Measurements from ENCODE around the gene MOCS3.

DNA sequence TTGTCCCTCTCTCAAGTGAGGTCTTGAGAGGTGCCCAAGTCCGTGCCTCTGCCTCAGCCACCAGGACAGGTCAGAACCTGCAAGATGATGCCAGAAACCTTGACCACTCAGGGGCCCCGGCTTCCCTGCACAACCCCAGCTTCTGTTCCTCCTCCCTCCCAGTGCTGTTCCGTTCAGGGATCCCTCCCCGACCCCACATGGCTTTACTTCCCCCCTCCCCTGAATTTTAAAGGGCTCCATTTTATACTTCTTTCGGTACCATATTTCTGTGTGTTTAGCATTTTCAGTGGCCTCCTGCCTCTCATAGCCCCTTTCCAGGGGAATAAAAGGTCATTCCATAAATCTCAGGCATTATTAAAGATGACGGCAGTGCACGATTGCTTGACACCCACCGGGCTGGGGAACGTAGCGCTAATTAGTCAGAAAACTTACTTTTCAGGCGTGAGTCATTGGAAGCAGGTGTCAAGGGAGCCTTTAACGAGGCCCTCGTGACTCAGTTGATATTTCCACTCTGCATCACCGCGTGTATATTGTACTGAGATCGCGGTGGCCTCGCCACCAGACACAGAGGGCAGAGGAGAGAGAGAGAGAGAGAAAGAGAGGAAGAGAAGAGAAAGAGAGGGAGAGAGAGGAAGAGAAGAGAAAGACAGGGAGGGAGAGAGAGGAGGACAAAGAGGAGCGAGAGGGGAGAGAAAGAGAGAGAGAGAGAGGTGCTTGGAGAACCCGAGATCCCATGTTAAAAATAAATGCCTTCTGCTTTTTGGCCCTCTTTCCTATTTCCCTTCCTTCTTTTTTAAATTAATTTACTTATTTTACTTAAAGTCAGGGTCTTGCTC, 43.0 kb downstream of the MOCS3 start:
- TF ChIP-seq FOXP2 (optimal IDR thresholded peaks at IDR 0.05; ENCODE audit: borderline replicate concordance, extremely low read depth, extremely low read length, insufficient read depth) = no peak
- no peak for TF ChIP-seq POLR2AphosphoS5 (IDR thresholded peaks at IDR 0.05; ENCODE audit: low read depth, low read length)
- no peak for TF ChIP-seq TAF1 (IDR thresholded peaks at IDR 0.05; ENCODE audit: borderline replicate concordance, insufficient read depth, low read length)
- no peak for TF ChIP-seq SIN3A (IDR thresholded peaks at IDR 0.05; ENCODE audit: borderline replicate concordance, insufficient read depth, low read length)
- TF ChIP-seq, protein P1, sequence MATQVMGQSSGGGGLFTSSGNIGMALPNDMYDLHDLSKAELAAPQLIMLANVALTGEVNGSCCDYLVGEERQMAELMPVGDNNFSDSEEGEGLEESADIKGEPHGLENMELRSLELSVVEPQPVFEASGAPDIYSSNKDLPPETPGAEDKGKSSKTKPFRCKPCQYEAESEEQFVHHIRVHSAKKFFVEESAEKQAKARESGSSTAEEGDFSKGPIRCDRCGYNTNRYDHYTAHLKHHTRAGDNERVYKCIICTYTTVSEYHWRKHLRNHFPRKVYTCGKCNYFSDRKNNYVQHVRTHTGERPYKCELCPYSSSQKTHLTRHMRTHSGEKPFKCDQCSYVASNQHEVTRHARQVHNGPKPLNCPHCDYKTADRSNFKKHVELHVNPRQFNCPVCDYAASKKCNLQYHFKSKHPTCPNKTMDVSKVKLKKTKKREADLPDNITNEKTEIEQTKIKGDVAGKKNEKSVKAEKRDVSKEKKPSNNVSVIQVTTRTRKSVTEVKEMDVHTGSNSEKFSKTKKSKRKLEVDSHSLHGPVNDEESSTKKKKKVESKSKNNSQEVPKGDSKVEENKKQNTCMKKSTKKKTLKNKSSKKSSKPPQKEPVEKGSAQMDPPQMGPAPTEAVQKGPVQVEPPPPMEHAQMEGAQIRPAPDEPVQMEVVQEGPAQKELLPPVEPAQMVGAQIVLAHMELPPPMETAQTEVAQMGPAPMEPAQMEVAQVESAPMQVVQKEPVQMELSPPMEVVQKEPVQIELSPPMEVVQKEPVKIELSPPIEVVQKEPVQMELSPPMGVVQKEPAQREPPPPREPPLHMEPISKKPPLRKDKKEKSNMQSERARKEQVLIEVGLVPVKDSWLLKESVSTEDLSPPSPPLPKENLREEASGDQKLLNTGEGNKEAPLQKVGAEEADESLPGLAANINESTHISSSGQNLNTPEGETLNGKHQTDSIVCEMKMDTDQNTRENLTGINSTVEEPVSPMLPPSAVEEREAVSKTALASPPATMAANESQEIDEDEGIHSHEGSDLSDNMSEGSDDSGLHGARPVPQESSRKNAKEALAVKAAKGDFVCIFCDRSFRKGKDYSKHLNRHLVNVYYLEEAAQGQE (IDR thresholded peaks at IDR 0.05; ENCODE audit: insufficient read depth in 1 of 2, low read depth in 2 of 2, low read length in 2 of 2) = no peak

Data from PFSK-1 (cell line).